IPS DF 4.7 (cell line): ENCODE data around the gene TMEM217.

ENCODE experiments used
- DNase-seq: peaks from one replicate; pipeline ENCODE4 v3.0.0-alpha.2; 2013; ENCODE audit warnings: low spot score; ENCODE audit errors: extremely low read depth

The TMEM217 gene

GRCh38 chr6:37244430-37245310, 13.3 kb downstream of the TMEM217 start:
- DNase-seq = no peak

- no peak for DNase-seq
Observed at GRCh38 chr6:37243816-37244370, 14.1 kb downstream of the TMEM217 start.

GRCh38 chr6:37243131-37243815, 14.7 kb downstream of the TMEM217 start:
- no peak for DNase-seq

- DNase-seq = no peak
Observed at GRCh38 chr6:37242429-37243052, 15.4 kb downstream of the TMEM217 start.

- no peak for DNase-seq
Observed at GRCh38 chr6:37241775-37242428, 16.0 kb downstream of the TMEM217 start.

- DNase-seq = no peak
Observed at GRCh38 chr6:37241131-37241530, 16.8 kb downstream of the TMEM217 start.

- no peak for DNase-seq
Observed at GRCh38 chr6:37239950-37240713, 17.8 kb downstream of the TMEM217 start.

- DNase-seq = no peak
Observed at GRCh38 chr6:37239526-37239925, 18.4 kb downstream of the TMEM217 start.

- no peak for DNase-seq
Observed at GRCh38 chr6:37238381-37238780, 19.6 kb downstream of the TMEM217 start.

- DNase-seq = no peak
Observed at GRCh38 chr6:37237789-37238188, 20.2 kb downstream of the TMEM217 start.

GRCh38 chr6:37236921-37237320, 21.0 kb downstream of the TMEM217 start:
- DNase-seq = no peak

GRCh38 chr6:37233541-37233940, 24.4 kb downstream of the TMEM217 start:
- DNase-seq = no peak

GRCh38 chr6:37232430-37233017, 25.4 kb downstream of the TMEM217 start:
- DNase-seq = no peak

GRCh38 chr6:37230104-37230503, 27.8 kb downstream of the TMEM217 start:
- DNase-seq = no peak

- no peak for DNase-seq
Observed at GRCh38 chr6:37225350-37226169, 32.4 kb downstream of the TMEM217 start.

- no peak for DNase-seq
Observed at GRCh38 chr6:37222992-37223391, 35.0 kb downstream of the TMEM217 start.

- DNase-seq = peak; percentile 94
Observed at GRCh38 chr6:37222125-37222967, 35.6 kb downstream of the TMEM217 start.

GRCh38 chr6:37221585-37222124, 36.3 kb downstream of the TMEM217 start:
- DNase-seq = no peak
